ENCODE results near the gene FMN1. TPM values are rescaled to one million over a fixed set of nuclear protein-coding genes. Genes with fewer than 3 reads are reported as not detected.
"Not testable (repeated sequence)": the region's sequence is repeated elsewhere in the genome, so short reads cannot be mapped to it uniquely, and the experiment has no call there.

FMN1 gene
- total and polyA plus RNA-seq, 10 donors = 0.43 to 42.1 (median 8.6) TPM

DNA sequence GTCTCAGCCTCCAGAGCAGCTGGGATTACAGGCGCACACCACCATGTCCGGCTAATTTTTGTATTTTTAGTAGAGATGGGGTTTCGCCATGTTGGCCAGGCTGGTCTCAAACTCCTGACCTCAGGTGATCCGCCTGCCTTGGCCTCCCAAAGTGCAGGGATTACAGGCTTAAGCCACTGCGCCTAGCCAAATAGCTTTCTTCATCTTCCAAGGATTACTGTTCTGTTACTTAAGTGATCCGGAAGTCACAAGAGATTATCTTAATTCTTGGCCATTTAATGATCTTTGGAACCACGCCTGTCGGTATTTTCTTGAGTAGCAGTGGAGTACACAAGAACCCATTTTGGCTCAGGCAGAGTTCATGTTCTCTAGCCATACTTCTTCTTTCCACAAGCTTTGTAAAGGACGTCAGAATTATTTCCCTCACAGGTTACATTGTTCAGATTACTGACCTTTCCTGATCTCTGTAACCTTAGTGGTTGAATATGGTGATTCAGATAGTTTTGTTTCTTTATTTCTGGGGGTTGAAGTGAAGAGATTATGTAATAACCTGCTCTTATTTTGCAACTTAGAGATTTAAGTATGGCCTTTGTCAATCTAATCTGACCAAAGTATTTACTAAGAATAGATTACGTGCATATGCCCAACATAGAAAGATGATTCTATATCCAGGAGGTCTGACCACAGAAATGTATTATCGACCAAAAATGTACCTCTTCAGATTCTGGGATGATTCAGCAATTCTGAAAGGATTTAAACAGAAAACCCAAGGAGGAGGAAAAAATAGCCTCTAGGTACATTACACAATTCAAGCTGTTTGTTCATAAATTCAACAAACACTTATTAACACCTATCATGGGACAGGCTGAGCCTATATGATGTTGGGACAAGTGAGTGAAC lies 344.5 kb downstream of the FMN1 start:
- Histone ChIP-seq H3K36me3 (no peaks in the 10 kb centered on the region), H3K27me3 (replicated peaks in 1 of 7) (no peaks in the 10 kb centered on the region), H3K4me1 (no peaks in the 10 kb centered on the region), H3K9me3 (no peaks in the 10 kb centered on the region), H3K27ac (no peak overlapping the region), H3K4me3 (no peak overlapping the region)
- intact Hi-C loops (cut with DNase I; ENCODE audit: low total_unique reads) = loop anchor here (10.0 kb wide), 1 partner anchor 85 kb away; no protein-coding TSS in a partner anchor
- 75 to 87% (median 80%) methylated on average over 11 of the region's 11 CpGs for WGBS, 5 donors
- TF ChIP-seq CTCF (IDR thresholded peaks at IDR 0.05 in 8 of 11, conservative IDR thresholded peaks at IDR 0.05 in 3 of 11) (no peak), POLR2A (IDR thresholded peaks at IDR 0.05) (no peak), POLR2AphosphoS5 (IDR thresholded peaks at IDR 0.05) (no peak)
- DNase-seq = no peak

DNA sequence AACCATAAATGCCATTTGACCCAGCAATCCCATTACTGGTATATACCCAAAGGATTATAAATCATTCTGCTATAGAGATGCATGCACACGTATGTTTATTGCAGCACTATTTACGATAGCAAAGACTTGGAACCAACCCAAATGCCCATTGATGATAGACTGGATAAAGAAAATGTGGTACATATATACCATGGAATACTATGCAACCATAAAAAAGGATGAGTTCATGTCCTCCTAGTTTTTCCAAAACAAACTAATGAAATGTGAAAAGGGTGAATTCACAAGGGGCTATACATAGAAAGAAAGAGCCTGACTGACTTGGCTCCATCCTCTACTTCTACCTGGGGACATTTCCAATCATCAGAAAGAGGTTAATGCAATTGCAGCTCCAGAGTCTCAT lies 347.8 kb downstream of the FMN1 start:
- H3K27ac ChIP-seq; DNase-seq; H3K4me1 ChIP-seq; H3K9me3 ChIP-seq; H3K27me3 ChIP-seq (replicated peaks in 1 of 7); H3K4me3 ChIP-seq; H3K36me3 ChIP-seq: not testable (repeated sequence)
- intact Hi-C loops (cut with DNase I; ENCODE audit: low total_unique reads) = loop anchor here (10.0 kb wide), 1 partner anchor 88 kb away; no protein-coding TSS in a partner anchor
- WGBS, 5 donors = 88 to 96% (median 89%) methylated on average over 2 of the region's 2 CpGs

DNA sequence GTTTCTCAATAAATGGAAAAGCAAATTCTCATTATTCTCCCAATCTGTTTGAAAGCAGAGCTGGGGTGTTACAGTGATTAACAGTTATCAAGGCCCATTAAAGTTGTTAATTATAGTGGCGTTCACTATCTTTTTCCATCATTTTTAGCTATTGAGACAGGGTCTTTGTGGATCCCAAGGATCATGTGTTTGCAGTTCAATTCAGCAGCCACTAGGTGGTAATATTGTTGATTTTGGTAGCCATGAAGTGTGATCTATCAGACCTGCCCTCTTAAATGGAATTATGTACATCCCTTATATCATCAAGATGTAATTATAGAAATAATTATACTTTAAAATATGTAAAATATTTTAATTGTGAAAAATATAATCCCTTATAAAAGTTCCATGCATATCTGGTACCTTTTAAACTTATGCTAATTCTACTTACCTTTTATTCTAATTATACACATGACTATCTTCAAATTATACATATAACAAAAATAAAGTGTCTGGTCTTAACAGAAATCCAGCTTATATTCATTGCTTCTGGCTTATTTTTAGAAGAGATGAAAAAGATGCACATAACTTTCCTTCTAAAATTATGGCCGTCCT lies 350.3 kb downstream of the FMN1 start:
- Histone ChIP-seq H3K36me3 (no peaks in the 10 kb centered on the region), H3K4me1 (no peaks in the 10 kb centered on the region), H3K27me3 (replicated peaks in 1 of 7) (no peaks in the 10 kb centered on the region), H3K9me3 (no peaks in the 10 kb centered on the region), H3K4me3 (no peak overlapping the region), H3K27ac (no peak overlapping the region)
- intact Hi-C loops (cut with DNase I; ENCODE audit: low total_unique reads) = loop anchor here (5.0 to 10.0 kb wide), 2 partner anchors 91 to 153 kb away; no protein-coding TSS in a partner anchor
- TF ChIP-seq CTCF (IDR thresholded peaks at IDR 0.05 in 8 of 11, conservative IDR thresholded peaks at IDR 0.05 in 3 of 11) (peak in 10 of 11 experiments; percentile 36 to 72 (median 64)), POLR2AphosphoS5 (IDR thresholded peaks at IDR 0.05) (no peak)
- no peak for DNase-seq
- WGBS, 5 donors = 61 to 80% (median 76%) methylated on average over 2 of the region's 2 CpGs

DNA sequence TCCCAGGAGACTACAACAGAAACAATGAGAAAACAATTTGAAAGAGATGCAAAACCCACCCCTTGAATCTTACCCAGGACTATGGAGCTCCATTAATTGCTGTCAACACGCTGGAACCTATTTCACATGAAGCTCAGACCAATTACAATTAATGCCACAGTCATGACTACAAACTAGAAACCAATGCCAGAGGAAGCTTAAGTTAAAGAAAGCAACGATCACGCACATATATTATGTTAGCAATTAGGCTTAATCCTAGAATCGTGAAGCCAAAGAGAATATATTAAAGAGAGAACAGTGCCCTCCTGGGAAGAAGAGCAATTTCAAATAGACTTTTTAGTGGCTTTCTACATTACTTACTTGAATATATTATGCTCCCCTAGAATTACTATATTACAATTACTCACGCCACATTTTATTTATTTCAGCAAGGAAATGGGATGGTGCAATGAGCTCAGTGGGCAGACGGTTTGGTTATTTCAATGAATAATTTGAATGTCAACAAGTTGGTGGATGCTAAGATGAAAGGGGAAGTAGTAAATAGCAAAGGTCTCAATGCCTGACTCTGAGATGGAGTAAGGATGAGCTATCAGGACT lies 351.2 kb downstream of the FMN1 start:
- intact Hi-C loops (cut with DNase I; ENCODE audit: low total_unique reads) = loop anchor here (5.0 to 10.0 kb wide), 2 partner anchors 91 to 154 kb away; no protein-coding TSS in a partner anchor
- 50 to 77% (median 61%) methylated on average over 6 of the region's 6 CpGs for WGBS, 5 donors
- TF ChIP-seq POLR2AphosphoS5 (IDR thresholded peaks at IDR 0.05) (no peak), POLR2A (IDR thresholded peaks at IDR 0.05) (no peak), CTCF (IDR thresholded peaks at IDR 0.05 in 8 of 11, conservative IDR thresholded peaks at IDR 0.05 in 3 of 11) (no peak)

More for the DNA sequence above, 351.2 kb downstream of the FMN1 start:
- H3K27ac ChIP-seq = no peak overlapping the region
- no peak overlapping the region for H3K4me3 ChIP-seq
- no peaks in the 10 kb centered on the region for H3K4me1 ChIP-seq
- DNase-seq = no peak
- no peaks in the 10 kb centered on the region for H3K9me3 ChIP-seq
- H3K36me3 ChIP-seq = no peaks in the 10 kb centered on the region
- no peaks in the 10 kb centered on the region for H3K27me3 ChIP-seq (replicated peaks in 1 of 7)
